OCI-LY7 (cell line): Measurements from ENCODE around the gene SPOP.

Experiments
- CTCF ChIP-seq: fragments of 200-600 bp; sonication (generic); conservative IDR thresholded peaks from 2 replicates; pipeline ENCODE4 v1.5.1; 2014; ENCODE audit warnings: mild to moderate bottlenecking, antibody characterized with exemption, low read length, moderate library complexity, mixed read lengths
- EZH2phosphoT487 ChIP-seq: fragments of 200-600 bp; sonication (generic); IDR thresholded peaks from 2 replicates; pipeline ENCODE4 v1.6.1; 2018; ENCODE audit warnings: low read depth, borderline replicate concordance, mild to moderate bottlenecking, mixed run types, antibody characterized with exemption, low read length, moderate library complexity, mixed read lengths

- TF ChIP-seq CTCF = no peak
- no peak for TF ChIP-seq EZH2phosphoT487
Measured at GRCh38 chr17:49687878-49688491, 10.1 kb upstream of the SPOP start.
